OCI-M2 (cell line): ENCODE results near the gene CHRND.

Source experiments
- DNase-seq: peaks from one replicate; lab custom pipeline; 2025; ENCODE audit not compliant: unreplicated experiment; lab: John Stamatoyannopoulos, UW

Gene CHRND

DNA sequence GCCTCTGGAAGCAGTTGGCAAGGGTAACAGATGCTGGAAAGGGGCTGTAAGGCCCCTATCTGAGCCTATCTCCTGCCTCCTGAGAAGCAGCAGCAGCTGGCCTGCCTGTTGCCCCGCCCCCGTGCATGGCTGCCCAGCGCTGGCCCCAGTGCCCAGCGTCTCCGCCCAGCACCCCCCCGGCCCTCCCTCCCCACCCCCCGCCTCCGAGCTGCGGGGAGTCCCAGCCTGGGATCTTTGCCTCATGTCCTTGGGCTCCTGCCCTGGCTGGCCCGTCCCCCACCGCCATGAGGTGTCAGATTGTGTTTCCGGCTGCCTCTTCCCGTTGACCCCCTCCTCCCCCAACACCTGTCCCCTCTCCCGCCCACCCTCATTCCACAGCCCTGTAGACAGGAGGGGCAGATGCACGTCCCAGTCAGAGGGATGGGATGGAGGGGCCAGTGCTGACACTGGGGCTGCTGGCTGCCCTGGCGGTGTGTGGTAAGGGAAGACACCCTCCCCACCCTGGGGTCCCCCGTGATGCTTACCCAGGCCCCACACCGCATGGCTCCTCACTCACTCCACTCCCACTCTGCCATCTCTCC lies at the start of gene CHRND:
TSS of gene CHRND (plus strand) at position 370 of the 581 bp plus-strand sequence. CDS start at position 426, 56 bp downstream.
- no peak for DNase-seq

- no peak for DNase-seq
Observed at GRCh38 chr2:232476791-232477190, 49.2 kb upstream of the CHRND start.

GRCh38 chr2:232477751-232478510 lies 48.0 kb upstream of the CHRND start:
- DNase-seq, result no peak

DNA sequence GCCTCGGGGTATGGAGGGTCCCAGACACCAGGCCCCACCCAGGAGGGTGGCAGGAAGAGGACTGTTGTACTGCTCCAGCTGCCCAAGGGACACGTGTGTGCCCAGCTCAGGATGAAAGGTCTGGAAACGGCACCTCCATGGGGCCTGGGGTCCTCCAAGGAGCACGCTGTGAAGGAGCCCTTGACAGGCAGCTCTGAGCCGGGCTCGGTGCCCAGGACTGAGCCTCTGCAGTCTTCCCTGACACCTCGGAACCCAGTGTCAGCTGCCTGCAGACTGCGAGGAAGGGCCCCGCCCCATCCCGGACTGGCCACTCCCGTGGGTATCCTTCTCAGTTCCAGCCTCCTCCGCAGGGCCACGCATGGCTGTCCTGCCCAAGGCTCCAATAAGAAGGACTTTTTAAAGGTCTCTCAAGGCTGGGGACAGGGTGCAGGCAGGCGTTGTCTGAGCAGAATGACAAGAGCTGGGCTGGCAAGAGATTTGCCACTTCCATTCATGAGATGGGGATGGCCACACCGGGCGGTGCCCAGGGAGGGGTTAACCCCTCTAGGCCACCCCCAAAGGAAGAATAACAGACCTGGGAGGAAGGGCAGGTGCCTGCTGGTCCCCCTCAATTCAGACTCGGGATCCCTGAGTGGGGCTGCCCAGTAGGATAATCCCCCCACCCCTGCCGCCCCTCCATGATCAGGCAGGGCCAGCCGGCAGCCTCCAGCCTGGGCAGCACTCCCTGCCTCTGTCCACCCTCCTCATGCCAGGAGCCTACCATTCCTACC lies 47.2 kb upstream of the CHRND start:
- DNase-seq, result no peak

DNA sequence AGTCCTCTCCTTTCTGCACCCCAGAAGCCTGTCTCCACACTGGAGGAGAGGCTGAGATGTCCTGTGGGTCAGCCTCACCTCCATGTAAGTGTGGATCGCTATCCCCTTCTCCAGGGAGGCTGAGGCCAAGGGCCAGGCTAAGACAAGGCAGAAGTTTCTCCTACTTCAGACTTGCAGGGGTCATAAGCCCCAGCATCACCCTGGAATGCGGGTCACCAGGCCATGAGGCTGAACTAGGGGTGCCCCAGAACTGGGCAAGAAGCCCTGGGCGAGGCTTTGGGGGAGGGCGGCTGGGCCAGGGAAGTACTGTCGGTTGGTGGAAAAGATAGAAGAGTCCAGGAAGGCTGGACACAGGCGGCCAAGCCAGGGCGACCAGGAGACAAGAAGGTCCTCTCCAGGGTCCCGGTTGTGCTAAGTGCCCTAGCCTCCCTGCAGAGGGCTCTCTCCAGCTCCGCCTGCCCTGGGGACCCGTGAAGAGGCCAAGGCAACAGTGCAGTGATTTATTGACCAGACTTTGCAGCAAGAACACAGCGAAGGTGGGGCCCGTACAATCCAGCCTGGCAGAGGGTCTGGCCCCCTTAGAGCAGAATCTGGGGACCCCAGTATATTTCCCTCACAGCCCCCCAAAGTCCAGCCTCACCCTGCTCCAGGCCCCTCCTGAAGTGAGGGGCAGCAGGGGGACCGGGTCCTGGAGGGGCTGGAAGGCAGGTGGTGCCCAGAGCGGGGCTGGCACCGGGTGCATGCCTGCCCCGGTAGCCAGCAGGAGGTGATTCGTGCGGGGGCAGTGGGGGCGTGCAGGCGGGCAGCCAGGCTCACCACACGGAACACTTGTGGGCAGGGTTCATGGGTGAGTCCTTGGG lies 46.4 kb upstream of the CHRND start:
- no peak for DNase-seq

DNA sequence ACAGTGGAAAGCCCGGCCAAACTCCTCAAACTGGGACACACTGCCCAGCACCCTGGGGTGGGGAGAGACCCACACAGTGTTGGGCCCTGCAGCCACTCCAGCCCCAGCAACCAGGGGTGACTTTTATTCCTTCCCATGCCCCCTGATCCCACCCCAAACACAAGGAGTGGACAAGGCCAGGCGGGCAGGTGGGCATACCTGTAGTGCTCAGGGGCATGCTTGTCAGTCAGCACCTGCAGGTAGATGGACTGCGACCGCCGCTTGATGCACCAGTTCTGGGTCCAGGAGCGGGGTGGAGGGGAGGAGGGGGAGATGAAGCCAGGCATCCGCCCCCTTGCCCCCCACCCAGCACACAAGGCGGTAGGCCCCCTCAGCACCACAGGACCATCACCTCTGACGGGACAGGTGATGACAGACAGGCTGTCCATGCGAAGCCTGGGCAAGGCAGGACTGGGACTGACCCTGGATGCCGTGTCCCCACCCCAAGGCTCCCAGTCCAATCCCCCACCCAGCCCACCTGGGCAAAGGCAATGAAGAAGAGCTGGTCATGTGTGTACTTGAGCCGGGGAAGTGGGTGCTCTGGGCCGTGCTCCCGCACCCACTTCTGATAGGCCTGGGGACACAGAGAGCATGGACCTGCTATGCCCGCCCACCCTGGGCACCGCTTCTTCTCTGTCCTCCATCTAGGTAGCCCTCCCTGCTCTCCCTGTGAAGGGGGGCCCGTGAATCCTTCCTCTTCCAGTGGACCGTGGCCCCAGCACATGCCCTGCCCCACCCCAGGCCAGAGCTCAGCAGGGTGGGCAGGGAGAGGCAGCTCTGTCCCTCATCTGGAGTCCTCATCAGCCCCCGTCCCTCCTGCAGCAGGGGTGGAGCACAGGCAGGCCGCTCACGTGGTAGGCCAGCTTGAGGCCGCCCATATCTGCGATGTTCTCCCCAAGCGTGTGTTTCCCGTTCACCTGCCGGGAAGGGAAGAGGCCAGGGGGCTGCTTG lies 45.5 kb upstream of the CHRND start:
- DNase-seq, result no peak

DNA sequence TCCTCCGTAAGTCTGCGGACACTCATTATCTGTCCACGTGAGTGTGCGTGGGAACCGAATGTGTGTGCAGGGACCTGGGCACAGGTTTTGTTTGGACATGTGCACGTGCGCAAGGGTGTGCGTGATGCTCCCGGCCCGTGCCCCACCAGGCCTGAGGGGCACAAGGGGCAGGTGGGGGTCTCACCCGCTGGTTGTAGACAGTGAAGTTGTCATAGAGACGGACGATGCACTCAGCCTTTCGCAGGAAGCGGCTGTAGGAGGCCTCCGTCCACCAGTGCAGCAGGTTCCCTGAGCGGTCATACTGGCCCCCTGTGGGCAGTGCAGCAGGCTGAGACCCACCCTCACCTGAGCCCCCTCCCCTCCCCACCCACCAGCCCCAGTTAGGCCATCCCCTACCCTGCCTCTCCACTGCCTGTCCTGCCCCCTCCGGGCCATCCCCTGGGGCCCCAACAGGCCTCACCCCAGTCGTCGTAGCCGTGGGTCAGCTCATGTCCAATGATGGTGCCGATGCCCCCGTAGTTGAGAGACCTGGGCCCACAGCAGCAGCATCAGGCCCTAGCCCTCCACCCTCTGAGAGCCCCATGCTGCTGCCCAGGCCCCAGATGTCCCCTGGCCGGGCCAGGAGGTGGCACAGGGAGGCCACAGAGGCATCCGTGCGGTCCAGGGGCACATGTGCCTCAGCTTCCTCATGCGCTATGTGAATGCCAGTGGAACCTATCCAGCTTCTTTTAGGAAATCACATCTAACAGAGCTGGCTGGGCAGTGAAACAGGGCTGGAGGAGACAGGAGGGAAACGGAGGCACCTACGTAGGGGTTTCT lies 44.4 kb upstream of the CHRND start:
- DNase-seq, result no peak

DNA sequence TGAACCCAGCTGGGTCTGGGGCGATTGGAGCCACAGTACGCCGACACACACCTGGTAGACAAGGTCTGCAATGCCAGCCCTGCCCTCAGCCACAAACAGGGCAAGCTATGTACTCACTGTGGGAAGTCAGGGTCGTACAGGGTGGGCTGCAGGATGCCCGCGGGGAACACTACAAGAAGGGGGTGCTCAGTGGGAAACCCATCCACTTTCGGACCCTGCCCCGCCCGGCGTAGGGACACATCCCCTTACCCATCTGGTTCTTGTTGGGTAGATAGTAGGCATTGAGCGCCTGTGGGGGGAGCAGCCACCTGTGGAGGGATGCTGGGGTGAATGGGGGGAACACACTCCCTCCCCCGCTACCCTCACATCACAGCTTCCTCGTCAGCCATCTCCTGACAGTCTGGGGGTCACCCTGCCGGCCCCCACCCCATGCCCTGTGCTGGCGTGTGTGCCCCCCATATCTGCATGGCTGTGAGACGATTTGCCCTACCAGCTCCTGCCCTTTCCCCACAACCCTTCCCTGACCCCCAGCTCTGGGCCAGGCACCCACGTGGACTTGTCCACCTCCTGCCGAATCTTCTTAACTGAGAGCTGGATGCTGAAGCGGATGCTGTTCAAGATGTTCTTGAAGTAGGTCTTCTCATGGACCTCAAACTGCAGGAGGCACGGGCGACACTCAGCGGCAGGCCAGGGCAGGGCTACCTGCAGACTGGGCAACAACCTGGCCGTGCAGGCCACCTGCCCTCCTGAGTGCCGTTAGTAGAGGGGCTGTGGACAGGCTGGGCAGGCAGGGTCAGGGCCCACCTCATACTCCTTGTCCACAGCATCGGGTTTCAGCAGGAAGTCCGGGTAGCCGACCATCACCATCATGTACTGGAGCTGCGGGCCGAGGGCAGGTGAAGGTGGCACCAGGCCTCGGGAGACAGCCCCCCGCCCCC lies 43.4 kb upstream of the CHRND start:
- DNase-seq, result no peak

DNA sequence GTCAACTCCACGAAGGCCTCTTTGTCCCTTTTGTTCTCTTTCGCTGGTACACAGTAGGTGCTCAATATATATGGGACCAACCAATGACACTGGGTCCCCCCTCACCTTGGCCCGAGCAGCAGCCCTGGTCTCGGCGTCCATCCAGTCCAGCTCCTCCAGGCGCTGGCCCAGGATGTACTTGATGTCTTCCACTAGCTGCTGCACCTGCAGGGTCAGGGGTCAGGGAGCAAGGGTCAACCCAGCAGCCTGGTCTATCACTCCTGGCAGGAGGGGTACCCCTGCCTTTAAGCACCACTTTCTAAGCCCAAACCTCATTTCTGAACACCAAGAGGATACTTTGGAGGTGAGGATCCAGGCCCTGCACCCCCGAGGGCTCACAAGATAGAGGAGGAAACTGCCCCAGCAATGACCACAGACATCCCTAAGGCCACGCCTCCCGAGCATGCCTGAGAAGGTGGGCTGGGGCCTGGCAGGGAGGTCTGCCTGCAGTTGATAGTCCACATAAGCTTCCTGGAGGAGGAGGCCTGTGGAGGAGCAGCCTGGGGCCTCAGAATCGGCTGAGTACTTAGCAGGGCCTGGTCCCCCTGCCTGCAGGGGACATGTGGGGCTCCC lies 42.5 kb upstream of the CHRND start:
- DNase-seq, result no peak

DNA sequence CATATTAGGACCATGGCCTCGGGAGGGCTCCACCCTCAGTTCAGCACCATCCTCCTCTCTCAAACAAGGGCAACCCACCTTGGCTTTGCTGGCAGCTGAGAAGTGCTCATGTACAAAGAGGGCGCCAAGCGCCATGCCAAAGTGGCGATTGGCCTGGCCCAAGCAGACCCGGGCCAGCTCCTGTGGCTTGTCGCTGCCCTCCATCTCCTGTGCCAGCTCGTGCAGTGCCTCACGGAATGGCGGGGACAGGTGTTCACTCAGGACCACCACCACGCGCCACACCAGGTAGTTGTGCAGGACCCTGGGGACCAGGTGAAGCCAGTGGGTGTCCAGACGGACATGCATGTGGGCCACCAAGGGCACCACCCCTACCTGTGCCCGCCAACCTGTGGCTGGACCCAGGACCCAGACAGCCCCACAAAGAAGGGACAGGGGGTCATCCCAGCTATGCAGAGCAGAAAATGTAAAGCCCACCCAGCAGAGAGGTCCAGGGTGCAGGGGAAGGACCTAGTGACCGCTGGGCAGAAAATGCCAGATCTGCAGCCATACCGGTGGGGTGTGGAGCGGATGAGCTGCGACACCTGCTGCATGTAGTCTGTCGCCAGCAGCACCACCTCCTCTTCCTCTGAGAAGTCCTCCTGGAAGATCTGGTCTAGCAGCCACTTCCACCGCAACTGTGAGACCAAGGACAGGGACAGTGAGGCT lies 41.9 kb upstream of the CHRND start:
- no peak for DNase-seq

- DNase-seq, result no peak
Observed at GRCh38 chr2:232484628-232485347, 41.2 kb upstream of the CHRND start.

DNA sequence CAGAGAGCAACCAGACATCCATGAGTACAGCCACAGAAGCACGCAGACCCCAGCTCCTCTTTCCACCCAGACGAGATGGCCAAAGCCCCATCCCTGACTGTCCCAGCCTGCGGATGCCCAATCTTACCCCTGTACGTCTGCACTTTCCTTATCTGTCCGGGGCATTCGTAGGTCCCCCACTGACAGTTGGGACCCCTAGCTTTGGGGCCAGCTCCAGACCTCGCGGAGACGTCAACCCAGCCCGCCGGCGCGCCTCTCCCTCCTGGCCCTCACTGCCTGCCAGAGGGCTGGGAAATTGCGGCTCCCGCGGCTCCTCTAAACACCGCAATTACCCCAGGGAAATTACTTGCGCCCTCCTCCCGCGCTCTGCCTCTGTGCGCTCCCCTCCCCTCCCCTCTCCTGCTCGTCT lies 40.6 kb upstream of the CHRND start:
- no peak for DNase-seq

DNA sequence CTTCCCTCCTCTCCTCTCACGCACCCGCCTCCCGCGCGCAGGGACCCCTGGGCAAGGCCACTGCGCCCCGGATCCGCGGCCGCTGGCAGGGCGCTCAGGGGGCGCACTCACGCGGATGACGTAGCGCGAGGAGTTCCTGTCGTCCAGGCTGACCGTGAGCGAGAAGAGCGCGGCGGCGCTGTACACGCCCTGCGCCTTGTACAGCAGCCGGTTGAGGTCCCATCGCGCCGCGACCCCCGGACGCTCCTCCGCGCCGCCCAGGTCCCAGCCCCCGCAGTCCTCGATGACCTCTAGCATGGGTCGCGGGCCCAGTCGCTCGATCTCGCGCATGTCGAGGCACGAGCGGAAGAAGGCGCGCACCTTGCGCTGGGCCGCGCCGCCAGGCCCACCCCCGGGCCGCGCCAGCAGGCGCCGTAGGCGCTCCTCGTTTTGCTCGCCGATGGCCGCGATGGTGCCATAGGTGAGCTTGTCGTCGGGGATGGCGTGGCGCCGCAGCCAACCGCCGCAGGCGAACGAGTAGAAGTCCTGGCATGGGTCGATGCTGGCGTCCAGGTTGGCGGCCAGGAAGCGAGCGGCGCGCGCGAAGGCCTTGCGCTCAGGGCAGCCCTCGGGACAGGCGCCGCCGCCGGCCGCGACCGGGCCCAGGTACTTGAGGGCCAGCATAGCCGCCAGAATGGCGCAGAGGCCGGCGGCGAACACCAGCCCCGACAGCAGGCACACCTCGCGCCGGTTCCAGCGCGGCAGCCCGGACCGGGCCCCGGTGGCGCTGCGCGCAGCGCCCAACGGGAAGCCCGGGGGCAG lies 40.0 kb upstream of the CHRND start:
- DNase-seq, result no peak

GRCh38 chr2:232486558-232487384 lies 39.2 kb upstream of the CHRND start:
- DNase-seq, result no peak
